GM18873 (cell line): ENCODE measurements around the gene PPM1M.

ENCODE experiments used
- ATAC-seq: cut with Tn5 transposase; IDR thresholded peaks from one replicate; pipeline ENCODE4 v1.9.1; 2021; ENCODE audit warnings: mild to moderate bottlenecking, moderate library complexity, moderate number of reproducible peaks; ENCODE audit not compliant: unreplicated experiment, low FRiP score

The PPM1M gene

DNA sequence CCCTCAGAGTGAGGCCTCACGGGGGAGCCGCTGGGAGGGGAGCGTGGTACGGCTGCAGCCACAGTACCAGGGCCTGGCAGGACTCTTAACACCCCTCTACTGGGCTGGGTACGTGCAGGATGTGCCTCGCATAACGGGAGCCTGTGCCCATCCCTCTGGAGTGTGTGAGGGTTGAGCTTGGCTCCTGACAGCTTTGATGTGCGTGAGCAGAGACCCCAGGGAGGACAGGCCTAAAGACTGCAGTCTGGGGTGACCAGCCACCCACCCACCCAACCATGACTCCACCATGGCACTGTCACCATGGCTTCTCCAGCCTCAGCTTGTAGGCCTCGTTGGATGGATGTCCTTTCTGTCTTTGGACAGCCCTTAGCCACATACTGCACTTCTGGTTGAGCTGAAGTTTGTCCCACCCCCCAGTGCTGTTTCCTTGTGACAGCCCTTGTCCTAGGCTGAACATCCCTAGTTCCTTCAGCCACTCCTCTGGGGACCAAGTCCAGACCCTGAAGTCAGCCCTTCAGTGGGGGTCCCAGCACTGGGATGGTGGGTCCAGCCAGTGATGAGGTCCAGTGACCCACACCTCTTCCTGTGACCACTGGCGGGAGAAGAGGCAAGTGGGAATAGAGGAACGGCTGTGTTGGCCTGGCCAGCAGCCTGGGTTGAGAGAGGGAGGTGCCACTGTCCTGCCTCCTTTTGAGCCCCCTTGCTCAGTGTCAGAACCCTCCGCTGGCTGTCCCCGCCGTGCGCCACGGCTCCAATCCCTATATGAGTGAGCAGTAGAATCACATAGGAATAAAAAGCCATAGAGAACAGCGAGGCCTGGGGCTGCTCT is 48.1 kb downstream of the PPM1M start:
- ATAC-seq, result no peak

DNA sequence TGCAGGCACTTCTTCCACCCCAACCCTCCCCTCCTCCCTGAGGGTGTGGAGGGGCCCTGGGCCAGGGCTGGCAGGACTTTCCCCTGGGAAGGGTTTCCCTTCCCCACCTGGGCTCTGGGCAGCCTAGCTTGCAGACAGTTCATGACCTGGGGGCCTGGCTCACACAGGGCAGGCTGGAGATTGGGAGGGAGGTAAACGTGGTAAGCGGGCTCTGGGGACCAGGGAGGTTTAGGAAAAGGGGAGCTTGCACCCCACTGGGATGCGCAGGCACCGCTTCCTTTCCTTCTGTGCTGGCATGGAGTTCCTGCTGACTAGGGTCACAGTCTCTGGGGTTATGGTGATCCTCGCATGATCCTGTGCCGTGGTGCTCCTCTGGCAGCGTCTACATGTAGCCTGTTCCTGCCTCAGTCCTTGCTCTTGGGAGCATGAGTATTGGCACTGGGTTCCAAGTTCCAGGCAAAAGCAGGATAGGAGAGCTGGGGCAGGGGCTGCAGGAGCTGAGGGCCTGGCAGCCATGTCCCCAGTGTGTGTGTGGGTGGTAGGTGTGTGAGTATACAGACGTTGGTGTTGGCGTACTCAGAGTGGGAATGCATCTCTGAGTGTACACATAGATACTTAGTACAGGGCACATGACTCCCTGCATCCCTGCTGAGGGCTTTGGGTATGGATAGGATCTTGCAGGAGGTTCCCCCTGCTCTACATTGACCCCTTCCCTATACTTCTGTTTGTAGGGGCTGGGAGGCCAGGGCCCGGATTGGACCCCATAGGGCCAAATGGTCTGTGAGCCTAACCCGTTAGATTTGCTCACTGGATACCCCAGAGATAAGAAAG is 49.0 kb downstream of the PPM1M start:
- no peak for ATAC-seq

DNA sequence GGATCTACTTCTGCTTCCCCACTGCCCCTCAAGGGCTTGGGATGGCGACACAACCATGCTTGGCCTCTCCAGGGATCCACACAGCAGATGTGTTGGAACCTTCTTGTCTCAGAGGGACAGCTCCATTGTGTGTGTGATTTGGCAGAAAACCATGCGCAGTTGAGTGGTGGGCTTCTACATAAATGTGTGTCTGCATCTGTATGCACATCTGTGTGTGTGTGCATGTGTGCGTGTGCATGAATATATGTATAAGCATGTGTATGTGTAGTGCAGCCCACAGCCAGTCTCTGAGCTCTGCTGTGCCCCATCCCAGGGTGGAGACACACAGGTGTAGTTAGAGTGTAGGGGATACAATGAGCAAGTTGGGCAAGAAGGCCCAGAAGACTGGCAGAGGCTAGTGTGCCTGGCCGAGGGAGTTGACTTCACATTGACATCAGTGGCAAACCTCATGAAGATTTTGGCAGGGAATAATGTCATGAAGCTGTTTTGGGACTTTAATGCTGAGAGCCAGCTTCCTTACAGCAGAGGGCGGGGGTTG is 50.2 kb downstream of the PPM1M start:
- ATAC-seq, result no peak

DNA sequence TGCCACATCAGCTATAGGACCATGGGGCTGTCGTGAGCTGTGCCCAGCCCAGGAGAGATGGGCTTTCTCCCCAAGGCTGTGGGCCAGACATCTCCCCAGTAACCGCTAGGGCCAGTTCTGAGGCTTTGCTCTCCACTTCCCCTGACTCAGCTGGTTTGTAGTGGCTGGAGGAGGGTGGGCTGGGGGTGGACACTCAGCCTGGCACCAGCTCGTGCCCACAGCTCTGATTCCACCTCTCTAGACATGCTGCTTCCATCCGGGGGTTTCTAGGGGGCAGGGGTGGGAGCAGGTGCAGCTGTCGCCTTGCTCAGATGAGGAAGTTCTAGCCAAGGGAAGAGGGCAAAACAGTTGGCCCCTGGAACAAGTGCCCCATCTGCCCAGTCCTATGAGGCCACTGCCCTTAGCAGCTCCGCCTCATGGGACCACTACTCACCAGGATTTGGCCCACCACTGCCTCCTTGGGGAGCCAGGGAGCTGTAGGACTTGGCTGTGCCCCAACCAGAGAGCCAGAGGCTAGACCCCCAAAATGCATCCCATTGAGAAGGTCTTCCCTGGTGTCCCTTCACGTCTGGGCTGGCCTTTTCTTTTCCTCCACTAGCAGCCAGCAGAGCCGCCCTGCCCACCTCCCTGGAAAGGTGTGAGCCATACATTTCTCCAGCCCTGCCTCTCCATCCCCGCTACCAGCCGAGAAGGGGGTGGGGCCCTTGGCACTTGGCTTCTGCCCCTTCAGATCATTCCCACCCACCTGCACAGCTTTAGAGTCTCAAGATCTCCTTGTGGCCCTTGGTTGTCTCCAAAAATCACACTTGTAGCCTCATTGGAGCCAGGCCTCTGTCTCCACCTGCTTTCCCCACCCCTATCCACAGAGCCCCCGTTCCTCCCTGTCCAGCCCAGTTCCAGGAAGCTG is 51.9 kb downstream of the PPM1M start:
- ATAC-seq, result no peak

DNA sequence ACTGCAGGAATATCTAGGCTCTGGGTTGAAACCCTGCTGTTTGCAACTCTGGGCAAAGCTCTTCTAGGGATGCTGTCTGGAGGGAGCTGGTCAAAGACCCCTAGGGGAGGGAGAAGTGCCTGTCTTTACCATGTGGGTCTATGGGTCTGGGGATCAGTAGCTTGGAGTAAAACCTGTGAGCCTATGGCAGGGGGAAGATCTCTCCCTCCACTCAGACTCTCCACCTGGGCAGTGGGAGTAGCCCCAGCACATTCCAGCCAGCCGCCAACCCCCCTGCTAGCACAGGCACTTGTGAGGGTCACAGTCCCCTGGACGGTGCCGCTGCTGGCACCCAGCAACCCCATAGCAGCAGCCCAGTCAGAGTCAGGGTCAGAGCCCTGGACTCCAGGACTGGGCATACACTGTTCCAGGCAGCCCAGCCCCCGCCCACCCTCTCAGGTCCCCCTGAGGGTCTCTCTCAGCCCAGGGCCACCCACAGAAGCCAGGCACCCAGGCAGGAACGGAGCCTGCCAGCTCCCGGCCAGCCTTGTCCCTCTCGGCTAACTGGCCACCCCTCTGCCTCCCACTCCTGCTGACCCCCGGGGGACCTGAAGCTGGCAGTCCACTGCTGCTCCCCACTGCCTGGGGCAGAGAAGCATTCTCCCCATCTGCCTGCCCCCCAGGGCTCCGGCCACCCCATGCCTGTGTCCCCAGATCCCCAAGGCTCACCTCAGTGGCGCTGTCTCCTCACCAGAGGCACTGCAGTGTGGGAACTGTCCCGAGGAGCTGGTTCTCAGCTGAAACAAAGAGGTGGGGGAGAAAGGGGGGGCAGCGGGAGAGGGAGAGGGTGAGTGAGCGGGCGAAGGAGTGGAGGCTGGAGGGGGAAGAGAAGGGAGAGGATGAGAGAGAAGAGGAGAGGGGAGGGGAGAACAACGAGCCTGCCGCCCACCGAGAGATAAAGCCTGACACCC is 52.9 kb downstream of the PPM1M start:
- ATAC-seq, result no peak

DNA sequence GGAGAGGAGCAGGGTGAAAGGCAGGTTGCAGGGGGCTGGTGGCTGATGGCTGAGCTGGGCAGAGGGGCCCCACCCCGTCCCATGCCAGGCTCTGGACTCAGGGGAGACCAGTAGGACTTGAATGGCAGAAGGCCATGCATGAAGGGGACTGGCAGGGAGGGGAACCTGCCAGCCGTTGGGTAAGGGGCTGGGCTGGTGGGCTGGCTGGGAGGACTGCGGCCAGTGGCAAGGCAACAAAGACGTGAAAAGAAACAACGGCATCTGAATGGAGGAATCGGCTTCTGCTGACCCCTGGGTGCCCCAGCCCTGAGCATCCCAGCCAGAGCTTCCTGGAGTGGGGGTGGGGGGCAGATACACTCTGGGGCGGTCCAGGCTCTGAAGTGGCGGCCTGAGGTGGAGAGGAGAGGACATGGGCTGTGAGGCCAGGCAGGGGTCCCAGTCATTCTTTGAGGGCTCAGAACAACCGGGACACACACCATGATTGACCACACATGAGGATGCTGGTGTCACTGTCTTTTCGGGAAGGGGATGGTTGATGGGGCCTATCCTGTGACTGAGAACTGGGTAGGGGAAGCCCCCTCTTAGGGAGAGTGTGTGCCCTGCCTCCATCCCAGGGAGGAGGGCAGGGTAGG is 53.8 kb downstream of the PPM1M start:
- no peak for ATAC-seq
